Prostate gland (tissue), 2 donors: ENCODE measurements around the gene MRPL54. TPM values are rescaled to one million over a fixed set of nuclear protein-coding genes. Genes with fewer than 3 reads are reported as not detected.
"Not testable (repeated sequence)": the region's sequence is repeated elsewhere in the genome, so short reads cannot be mapped to it uniquely, and the experiment has no call there.

Source experiments
- DNase-seq: peaks from one replicate; pipeline ENCODE4 v3.0.0-alpha.2; 2019; ENCODE audit warnings: low spot score
- H3K27ac ChIP-seq, 2 donors: fragments of 200-600 bp; sonication (generic); 2 replicates each; pipeline ENCODE4 v1.5.1; 2017 to 2019
- H3K27me3 ChIP-seq: fragments of 200-600 bp; sonication (generic); replicated peaks from 2 replicates; pipeline ENCODE4 v1.5.1; 2019; ENCODE audit not compliant: insufficient read depth
- H3K36me3 ChIP-seq, 2 donors: fragments of 200-600 bp; sonication (generic); 1 replicate in 1 of 2; 2 replicates in 1 of 2; pipeline versions ENCODE4 v1.5.1 to v1.8.1; 2017 to 2019
- H3K4me1 ChIP-seq: fragments of 200-600 bp; sonication (generic); replicated peaks from 2 replicates; pipeline ENCODE4 v1.5.1; 2019
- H3K4me3 ChIP-seq, 2 donors: fragments of 200-600 bp; sonication (generic); 2 replicates each; pipeline ENCODE4 v1.5.1; 2017 to 2019
- H3K9me3 ChIP-seq: fragments of 200-600 bp; sonication (generic); 2 replicates; pipeline ENCODE4 v1.5.1; 2017
- POLR2A ChIP-seq: fragments of 450-650 bp; IDR thresholded peaks from one replicate; pipeline ENCODE4 v1.6.1; 2016; ENCODE audit warnings: antibody characterized with exemption, mild to moderate bottlenecking
- POLR2AphosphoS5 ChIP-seq: sonication (generic); formaldehyde crosslinking; IDR thresholded peaks from one replicate; pipeline ENCODE4 v1.6.1; 2017; ENCODE audit warnings: antibody characterized with exemption
- WGBS: methylation state at CpG from one replicate; pipeline ENCODE4 v1.1.5; 2018; 5-methylcytosine and 5-hydroxymethylcytosine counted together
- intact Hi-C: fragments of 100-400 bp; cut with DNase I; formaldehyde crosslinking; loops from one replicate; pipeline ENCODE4 v1.14.2; 2022
- total RNA-seq, 2 donors: library from RNA; depleted of rRNA; stranded (reverse); fragments of >200 nt; gene quantifications; one replicate each; pipeline ENCODE4 v1.1.0, GENCODE V29; 2016
- TF ChIP-seq, protein P1 (sequence below), 4 experiments: fragments of 200-600 bp in 2 of 4; fragments of 450-650 bp in 2 of 4; sonication (generic) in 2 of 4; IDR thresholded peaks; 1 replicate in 3 of 4; 2 replicates in 1 of 4; pipeline ENCODE4 v1.5.1; 2016 to 2019; ENCODE audit warnings: antibody characterized with exemption in 4 of 4, mild to moderate bottlenecking in 2 of 4, moderate library complexity in 2 of 4

The MRPL54 gene
- total RNA-seq, 2 donors from 2014 or later, result 69.7 to 105 TPM

DNA sequence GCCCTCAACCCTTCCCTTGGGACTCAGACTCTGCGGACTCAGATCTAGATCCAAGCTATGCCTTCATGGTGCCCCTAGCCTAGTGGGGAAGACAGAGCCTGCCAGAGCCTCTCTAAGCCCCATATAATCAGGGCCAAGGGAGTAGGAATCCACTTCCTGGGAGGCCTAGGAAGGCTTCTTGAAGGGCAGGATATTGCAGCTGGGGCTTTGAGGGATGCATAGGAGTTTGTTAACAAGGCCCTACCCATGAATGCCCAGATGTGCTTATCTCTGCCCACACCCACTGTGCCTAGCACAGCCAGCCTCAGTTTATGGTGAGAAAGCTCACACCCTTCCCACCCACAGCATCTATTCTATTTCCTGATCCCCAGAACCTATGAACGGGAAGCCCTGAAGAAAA lies 12.3 kb upstream of the MRPL54 start:
- peaks cover 0 to 9% of the 10 kb centered on the region in 2 donors for H3K36me3 ChIP-seq
- H3K4me3 ChIP-seq, result no peak overlapping the region
- intact Hi-C loops, result no loop called here
- no peak for DNase-seq
- H3K4me1 ChIP-seq, result no peaks in the 10 kb centered on the region
- no peaks in the 10 kb centered on the region for H3K27me3 ChIP-seq
- no peak overlapping the region for H3K27ac ChIP-seq
- TF ChIP-seq POLR2AphosphoS5 (no peak), POLR2A (no peak)
- TF ChIP-seq, protein P1, sequence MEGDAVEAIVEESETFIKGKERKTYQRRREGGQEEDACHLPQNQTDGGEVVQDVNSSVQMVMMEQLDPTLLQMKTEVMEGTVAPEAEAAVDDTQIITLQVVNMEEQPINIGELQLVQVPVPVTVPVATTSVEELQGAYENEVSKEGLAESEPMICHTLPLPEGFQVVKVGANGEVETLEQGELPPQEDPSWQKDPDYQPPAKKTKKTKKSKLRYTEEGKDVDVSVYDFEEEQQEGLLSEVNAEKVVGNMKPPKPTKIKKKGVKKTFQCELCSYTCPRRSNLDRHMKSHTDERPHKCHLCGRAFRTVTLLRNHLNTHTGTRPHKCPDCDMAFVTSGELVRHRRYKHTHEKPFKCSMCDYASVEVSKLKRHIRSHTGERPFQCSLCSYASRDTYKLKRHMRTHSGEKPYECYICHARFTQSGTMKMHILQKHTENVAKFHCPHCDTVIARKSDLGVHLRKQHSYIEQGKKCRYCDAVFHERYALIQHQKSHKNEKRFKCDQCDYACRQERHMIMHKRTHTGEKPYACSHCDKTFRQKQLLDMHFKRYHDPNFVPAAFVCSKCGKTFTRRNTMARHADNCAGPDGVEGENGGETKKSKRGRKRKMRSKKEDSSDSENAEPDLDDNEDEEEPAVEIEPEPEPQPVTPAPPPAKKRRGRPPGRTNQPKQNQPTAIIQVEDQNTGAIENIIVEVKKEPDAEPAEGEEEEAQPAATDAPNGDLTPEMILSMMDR (IDR thresholded peaks at IDR 0.05), result no peak
- H3K9me3 ChIP-seq, result no peaks in the 10 kb centered on the region
- WGBS, result 95% methylated on average over 2 of the region's 2 CpGs

DNA sequence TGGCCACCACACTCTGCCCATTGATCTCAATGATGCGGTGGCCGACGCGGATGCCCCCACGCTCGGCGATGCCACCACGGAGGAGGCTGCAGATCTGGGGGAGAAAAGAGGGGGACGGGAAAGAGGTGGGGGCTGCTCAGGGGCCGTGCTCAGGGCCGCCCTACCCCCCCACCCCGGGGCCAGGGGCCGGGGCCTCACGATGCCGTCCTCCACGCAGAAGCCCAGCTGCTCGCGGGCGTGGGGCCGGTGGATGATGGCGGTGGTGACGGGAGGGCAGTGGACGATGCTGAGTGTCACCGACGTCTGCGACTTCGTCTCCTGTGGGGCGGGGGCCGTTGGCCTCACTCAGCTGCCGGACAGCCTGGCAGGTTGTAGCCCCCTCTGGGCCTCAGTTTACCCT lies 11.2 kb upstream of the MRPL54 start:
- 98% methylated on average over 21 of the region's 30 CpGs for WGBS
- H3K27me3 ChIP-seq, result no peaks in the 10 kb centered on the region
- no peaks in the 10 kb centered on the region for H3K4me1 ChIP-seq
- TF ChIP-seq, protein P1 (IDR thresholded peaks at IDR 0.05), result no peak
- TF ChIP-seq POLR2A, result no peak
- no peak for TF ChIP-seq POLR2AphosphoS5
- H3K9me3 ChIP-seq, result no peaks in the 10 kb centered on the region
- DNase-seq, result no peak
- H3K36me3 ChIP-seq, result peaks cover 0 to 9% of the 10 kb centered on the region in 2 donors
- H3K27ac ChIP-seq, result no peak overlapping the region
- intact Hi-C loops, result no loop called here
- no peak overlapping the region for H3K4me3 ChIP-seq

- no peak for DNase-seq
- H3K27ac ChIP-seq, result no peak overlapping the region
- TF ChIP-seq POLR2AphosphoS5, result no peak
- no peak for TF ChIP-seq POLR2A
- TF ChIP-seq, protein P1 (IDR thresholded peaks at IDR 0.05), result no peak
- H3K36me3 ChIP-seq, result peaks cover 0 to 9% of the 10 kb centered on the region in 2 donors
- no peaks in the 10 kb centered on the region for H3K4me1 ChIP-seq
- H3K9me3 ChIP-seq, result no peaks in the 10 kb centered on the region
- intact Hi-C loops, result no loop called here
- no peaks in the 10 kb centered on the region for H3K27me3 ChIP-seq
- 62% methylated on average over 9 of the region's 25 CpGs for WGBS
- no peak overlapping the region for H3K4me3 ChIP-seq
Observed at GRCh38 chr19:3752492-3752891, 10.0 kb upstream of the MRPL54 start.

- H3K4me1 ChIP-seq, result no peaks in the 10 kb centered on the region
- no peak for DNase-seq
- no peak overlapping the region for H3K4me3 ChIP-seq
- WGBS, result 91% methylated on average over 46 of the region's 51 CpGs
- H3K36me3 ChIP-seq, result peaks cover 0 to 9% of the 10 kb centered on the region in 2 donors
- intact Hi-C loops, result no loop called here
- H3K27ac ChIP-seq, result no peak overlapping the region
- H3K27me3 ChIP-seq, result no peaks in the 10 kb centered on the region
- H3K9me3 ChIP-seq, result no peaks in the 10 kb centered on the region
- no peak for TF ChIP-seq POLR2A
- no peak for TF ChIP-seq POLR2AphosphoS5
- TF ChIP-seq, protein P1 (IDR thresholded peaks at IDR 0.05), result no peak
Observed at GRCh38 chr19:3753631-3754410, 8.7 kb upstream of the MRPL54 start.

GRCh38 chr19:3757705-3758104 lies 4.8 kb upstream of the MRPL54 start:
- H3K4me3 ChIP-seq, H3K36me3 ChIP-seq, DNase-seq, H3K27ac ChIP-seq, H3K9me3 ChIP-seq, H3K4me1 ChIP-seq, H3K27me3 ChIP-seq, intact Hi-C loops: not testable (repeated sequence)
- 93% methylated on average over 7 of the region's 7 CpGs for WGBS

DNA sequence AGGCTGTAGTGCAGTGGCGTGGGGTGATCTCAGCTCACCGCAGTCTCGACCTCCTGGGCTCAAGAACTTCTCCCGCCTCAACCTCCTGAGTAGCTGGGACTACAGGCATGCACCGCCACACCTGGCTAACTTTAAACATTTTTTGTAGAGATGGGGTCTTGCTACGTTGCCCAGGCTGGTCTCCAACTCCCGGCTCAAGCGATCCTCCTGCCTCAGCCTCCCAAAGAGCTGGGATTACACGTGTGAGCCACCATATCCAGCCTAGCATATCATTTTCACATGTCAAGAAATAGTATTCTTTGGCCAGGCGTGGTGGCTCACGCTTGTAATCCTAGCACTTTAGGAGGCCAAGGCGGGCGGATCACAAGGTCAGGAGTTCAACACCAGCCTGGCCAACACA lies 4.2 kb upstream of the MRPL54 start:
- H3K27ac ChIP-seq, H3K27me3 ChIP-seq, intact Hi-C loops, DNase-seq, H3K9me3 ChIP-seq, H3K4me1 ChIP-seq, H3K4me3 ChIP-seq, H3K36me3 ChIP-seq: not testable (repeated sequence)
- 98% methylated on average over 13 of the region's 13 CpGs for WGBS
